ACC112 (cell line): ENCODE results near the gene SLC1A2.

Experiments
- H2AFZ ChIP-seq: fragments of 200-600 bp; sonication (generic); one replicate; pipeline ENCODE4 v1.6.0; 2017; ENCODE audit warnings: antibody characterized with exemption, low read length; ENCODE audit not compliant: unreplicated experiment
- H3K27ac ChIP-seq: fragments of 200-600 bp; sonication (generic); 2 replicates; pipeline ENCODE4 v1.5.1; 2014; ENCODE audit warnings: low read depth, mild to moderate bottlenecking, antibody characterized with exemption, low read length, moderate library complexity
- H3K27me3 ChIP-seq: fragments of 200-600 bp; sonication (generic); 2 replicates; pipeline ENCODE4 v1.6.1; 2014; ENCODE audit warnings: mild to moderate bottlenecking, antibody characterized with exemption, low read length, moderate library complexity, mixed read lengths; ENCODE audit not compliant: insufficient read depth
- H3K36me3 ChIP-seq: fragments of 200-600 bp; sonication (generic); 2 replicates; pipeline ENCODE4 v1.6.1; 2016; ENCODE audit warnings: mild to moderate bottlenecking, antibody characterized with exemption, low read length, moderate library complexity, mixed read lengths; ENCODE audit not compliant: insufficient read depth
- H3K4me1 ChIP-seq: fragments of 200-600 bp; sonication (generic); one replicate; pipeline ENCODE4 v1.6.1; 2016; ENCODE audit warnings: low read length, mixed read lengths; ENCODE audit not compliant: insufficient read depth, unreplicated experiment, control insufficient read depth
- H3K4me3 ChIP-seq: fragments of 200-600 bp; sonication (generic); 2 replicates; pipeline ENCODE4 v1.5.1; 2014; ENCODE audit warnings: mild to moderate bottlenecking, low read depth, low read length
- H3K79me2 ChIP-seq: fragments of 200-600 bp; sonication (generic); one replicate; pipeline ENCODE4 v1.6.0; 2016; ENCODE audit warnings: low read length; ENCODE audit not compliant: control insufficient read depth, unreplicated experiment, insufficient read depth

SLC1A2 gene

GRCh38 chr11:35243774-35244173 lies 175.6 kb downstream of the SLC1A2 start:
- no peaks in the 10 kb centered on the region for H3K79me2 ChIP-seq
- no peak overlapping the region for H2AFZ ChIP-seq
- H3K36me3 ChIP-seq = no peaks in the 10 kb centered on the region
- no peak overlapping the region for H3K27ac ChIP-seq
- H3K27me3 ChIP-seq = no peaks in the 10 kb centered on the region
- no peak overlapping the region for H3K4me3 ChIP-seq
- peaks cover 4% of the 10 kb centered on the region for H3K4me1 ChIP-seq

- no peak overlapping the region for H2AFZ ChIP-seq
- no peaks in the 10 kb centered on the region for H3K36me3 ChIP-seq
- H3K4me3 ChIP-seq = no peak overlapping the region
- H3K79me2 ChIP-seq = no peaks in the 10 kb centered on the region
- H3K27me3 ChIP-seq = no peaks in the 10 kb centered on the region
- H3K27ac ChIP-seq = 0 out of 2 replicates have a peak overlapping the region, but pooled peaks have one; percentile 24
- peaks cover 4% of the 10 kb centered on the region for H3K4me1 ChIP-seq
Observed at GRCh38 chr11:35242412-35243242, 176.7 kb downstream of the SLC1A2 start.

- H3K4me3 ChIP-seq = no peak overlapping the region
- H3K36me3 ChIP-seq = no peaks in the 10 kb centered on the region
- no peak overlapping the region for H3K27ac ChIP-seq
- H3K27me3 ChIP-seq = no peaks in the 10 kb centered on the region
- peaks cover 7% of the 10 kb centered on the region for H3K4me1 ChIP-seq
- no peaks in the 10 kb centered on the region for H3K79me2 ChIP-seq
- no peak overlapping the region for H2AFZ ChIP-seq
Observed at GRCh38 chr11:35241531-35241930, 177.8 kb downstream of the SLC1A2 start.

- Histone ChIP-seq H3K36me3 (no peaks in the 10 kb centered on the region), H3K27me3 (no peaks in the 10 kb centered on the region), H3K27ac (no peak overlapping the region), H3K4me1 (peaks cover 10% of the 10 kb centered on the region), H3K4me3 (no peak overlapping the region), H2AFZ (no peak overlapping the region), H3K79me2 (no peaks in the 10 kb centered on the region)
Observed at GRCh38 chr11:35241083-35241482, 178.3 kb downstream of the SLC1A2 start.

- Histone ChIP-seq H3K36me3 (no peaks in the 10 kb centered on the region), H2AFZ (no peak overlapping the region), H3K27me3 (no peaks in the 10 kb centered on the region), H3K79me2 (no peaks in the 10 kb centered on the region), H3K27ac (no peak overlapping the region), H3K4me1 (peaks cover 10% of the 10 kb centered on the region), H3K4me3 (no peak overlapping the region)
Observed at GRCh38 chr11:35239471-35240075, 179.8 kb downstream of the SLC1A2 start.

GRCh38 chr11:35238882-35239281 lies 180.5 kb downstream of the SLC1A2 start:
- Histone ChIP-seq H3K27ac (no peak overlapping the region), H3K4me1 (peaks cover 10% of the 10 kb centered on the region), H3K36me3 (no peaks in the 10 kb centered on the region), H2AFZ (no peak overlapping the region), H3K27me3 (no peaks in the 10 kb centered on the region), H3K79me2 (no peaks in the 10 kb centered on the region), H3K4me3 (no peak overlapping the region)

- H3K4me3 ChIP-seq = no peak overlapping the region
- no peak overlapping the region for H3K27ac ChIP-seq
- no peaks in the 10 kb centered on the region for H3K79me2 ChIP-seq
- H2AFZ ChIP-seq = no peak overlapping the region
- H3K27me3 ChIP-seq = no peaks in the 10 kb centered on the region
- no peaks in the 10 kb centered on the region for H3K36me3 ChIP-seq
- H3K4me1 ChIP-seq = peaks cover 10% of the 10 kb centered on the region
Observed at GRCh38 chr11:35237860-35238715, 181.3 kb downstream of the SLC1A2 start.

GRCh38 chr11:35237351-35237750 lies 182.0 kb downstream of the SLC1A2 start:
- Histone ChIP-seq H2AFZ (no peak overlapping the region), H3K4me3 (no peak overlapping the region), H3K36me3 (0 out of 2 replicates have a peak, but pooled peaks cover under 1% of the 10 kb centered on the region), H3K27ac (no peak overlapping the region), H3K79me2 (no peaks in the 10 kb centered on the region), H3K27me3 (no peaks in the 10 kb centered on the region), H3K4me1 (peaks cover 10% of the 10 kb centered on the region)

GRCh38 chr11:35236667-35237003 lies 182.7 kb downstream of the SLC1A2 start:
- Histone ChIP-seq H3K79me2 (no peaks in the 10 kb centered on the region), H3K27me3 (no peaks in the 10 kb centered on the region), H2AFZ (no peak overlapping the region), H3K4me3 (no peak overlapping the region), H3K27ac (no peak overlapping the region), H3K4me1 (peaks cover 6% of the 10 kb centered on the region), H3K36me3 (peaks cover 7% of the 10 kb centered on the region; the same call in 1 of the 2 replicates)

GRCh38 chr11:35235936-35236666 lies 183.3 kb downstream of the SLC1A2 start:
- peaks cover 6% of the 10 kb centered on the region for H3K4me1 ChIP-seq
- H3K27ac ChIP-seq = no peak overlapping the region
- no peaks in the 10 kb centered on the region for H3K27me3 ChIP-seq
- H3K79me2 ChIP-seq = no peaks in the 10 kb centered on the region
- H3K36me3 ChIP-seq = peaks cover 12% of the 10 kb centered on the region; the same call in 1 of the 2 replicates
- no peak overlapping the region for H2AFZ ChIP-seq
- H3K4me3 ChIP-seq = no peak overlapping the region
